Testis (tissue), 2 donors: ENCODE data around the gene SDK2.

Source experiments
- POLR2A ChIP-seq: fragments of 450-650 bp; IDR thresholded peaks from one replicate; pipeline ENCODE4 v1.6.1; 2017; ENCODE audit warnings: antibody characterized with exemption, mild to moderate bottlenecking, moderate library complexity
- TF ChIP-seq, protein P1 (sequence below), 3 experiments: fragments of 450-650 bp in 2 of 3; fragments of 200-600 bp in 1 of 3; sonication (generic) in 1 of 3; IDR thresholded peaks; one replicate each; pipeline ENCODE4 v1.5.1; 2016 to 2019; ENCODE audit warnings: antibody characterized with exemption in 3 of 3, mild to moderate bottlenecking in 2 of 3, moderate library complexity in 1 of 3

DNA sequence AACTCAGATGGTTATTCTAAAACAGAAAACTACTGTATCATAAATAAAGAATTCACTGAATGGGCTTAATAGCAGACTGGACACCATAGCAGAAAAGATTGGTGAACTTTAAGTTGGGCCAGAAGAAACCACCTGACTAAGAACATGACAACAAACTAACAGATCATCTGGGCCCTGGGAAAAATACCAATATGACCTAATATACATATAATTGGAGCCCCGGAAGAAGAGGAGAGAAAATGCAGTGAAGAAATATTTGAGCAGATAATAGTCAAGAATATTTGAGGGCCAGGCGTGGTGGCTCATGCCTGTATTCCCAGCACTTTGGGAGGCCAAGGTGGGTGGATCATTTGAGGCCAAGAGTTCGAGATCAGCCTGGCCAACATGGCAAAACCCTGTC, 25.5 kb upstream of the SDK2 start:
- TF ChIP-seq, protein P1, sequence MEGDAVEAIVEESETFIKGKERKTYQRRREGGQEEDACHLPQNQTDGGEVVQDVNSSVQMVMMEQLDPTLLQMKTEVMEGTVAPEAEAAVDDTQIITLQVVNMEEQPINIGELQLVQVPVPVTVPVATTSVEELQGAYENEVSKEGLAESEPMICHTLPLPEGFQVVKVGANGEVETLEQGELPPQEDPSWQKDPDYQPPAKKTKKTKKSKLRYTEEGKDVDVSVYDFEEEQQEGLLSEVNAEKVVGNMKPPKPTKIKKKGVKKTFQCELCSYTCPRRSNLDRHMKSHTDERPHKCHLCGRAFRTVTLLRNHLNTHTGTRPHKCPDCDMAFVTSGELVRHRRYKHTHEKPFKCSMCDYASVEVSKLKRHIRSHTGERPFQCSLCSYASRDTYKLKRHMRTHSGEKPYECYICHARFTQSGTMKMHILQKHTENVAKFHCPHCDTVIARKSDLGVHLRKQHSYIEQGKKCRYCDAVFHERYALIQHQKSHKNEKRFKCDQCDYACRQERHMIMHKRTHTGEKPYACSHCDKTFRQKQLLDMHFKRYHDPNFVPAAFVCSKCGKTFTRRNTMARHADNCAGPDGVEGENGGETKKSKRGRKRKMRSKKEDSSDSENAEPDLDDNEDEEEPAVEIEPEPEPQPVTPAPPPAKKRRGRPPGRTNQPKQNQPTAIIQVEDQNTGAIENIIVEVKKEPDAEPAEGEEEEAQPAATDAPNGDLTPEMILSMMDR (IDR thresholded peaks at IDR 0.05): no peak
- no peak for TF ChIP-seq POLR2A
